ENCODE data around the gene LILRA2.
"Not testable (repeated sequence)": the region's sequence is repeated elsewhere in the genome, so short reads cannot be mapped to it uniquely, and the experiment has no call there.

The LILRA2 gene

DNA sequence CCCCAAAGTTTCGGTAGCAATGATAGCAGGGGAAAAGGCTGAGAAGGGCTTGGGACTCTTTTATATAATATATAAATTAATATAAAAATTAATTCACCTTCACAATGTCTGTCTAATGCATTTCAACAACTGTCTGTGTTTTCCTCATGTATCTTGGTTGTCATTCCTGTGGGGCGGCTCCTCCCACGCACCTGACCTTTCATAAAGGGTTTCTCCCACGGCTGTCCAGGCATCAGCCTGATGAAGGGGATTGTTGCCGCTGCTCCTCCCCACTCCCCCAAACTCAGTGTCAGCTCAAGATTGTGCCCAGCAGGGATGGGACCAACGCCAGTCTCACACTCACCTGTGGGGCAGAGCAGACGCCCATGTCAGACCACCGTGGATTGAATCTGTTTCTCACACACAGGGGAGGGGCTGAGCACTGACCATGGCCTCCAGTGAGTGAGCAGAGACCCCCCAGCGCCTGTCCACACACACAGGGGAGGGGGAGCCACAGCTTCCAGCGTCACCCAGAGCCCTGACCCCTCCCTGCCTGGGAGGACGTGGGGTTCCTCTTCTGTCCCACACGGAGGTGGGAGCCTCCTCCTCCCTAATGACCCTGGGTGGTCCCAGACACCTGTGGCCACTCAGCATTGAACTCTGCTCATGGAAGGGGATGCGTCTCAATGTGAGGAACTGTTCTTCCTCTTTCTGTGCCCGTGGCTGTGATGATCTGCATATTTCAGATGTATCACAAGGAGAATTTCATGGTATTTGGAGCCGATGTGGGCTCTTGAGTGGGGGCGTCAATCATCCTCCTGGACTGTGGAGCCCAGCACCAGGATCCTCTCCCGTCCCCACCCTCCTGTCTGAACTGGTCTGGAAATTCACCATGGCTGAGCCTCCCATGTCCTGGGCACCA lies 1.6 kb upstream of the LILRA2 start:
- DNase-seq (ENCODE audit: low read depth in 2 of 2): not testable (repeated sequence)

GRCh38 chr19:54572696-54573311 lies 786 bp upstream of the LILRA2 start:
- DNase-seq (ENCODE audit: low read depth in 2 of 2): no peak

DNA sequence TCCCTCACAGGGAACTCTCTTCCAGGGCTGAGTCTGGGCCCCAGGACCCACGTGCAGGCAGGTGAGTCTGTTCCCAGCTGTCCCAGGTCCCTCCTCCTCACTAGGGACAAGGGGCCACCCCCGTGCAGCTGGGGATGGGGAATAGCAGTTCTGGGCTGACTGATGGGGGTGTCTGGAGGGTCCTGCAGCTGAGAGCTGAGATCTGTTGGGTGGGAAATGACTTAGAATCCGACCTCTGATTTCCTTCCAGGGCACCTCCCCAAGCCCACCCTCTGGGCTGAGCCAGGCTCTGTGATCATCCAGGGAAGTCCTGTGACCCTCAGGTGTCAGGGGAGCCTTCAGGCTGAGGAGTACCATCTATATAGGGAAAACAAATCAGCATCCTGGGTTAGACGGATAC lies 461 bp downstream of the LILRA2 start:
- no peak for DNase-seq (ENCODE audit: low read depth in 2 of 2)

DNA sequence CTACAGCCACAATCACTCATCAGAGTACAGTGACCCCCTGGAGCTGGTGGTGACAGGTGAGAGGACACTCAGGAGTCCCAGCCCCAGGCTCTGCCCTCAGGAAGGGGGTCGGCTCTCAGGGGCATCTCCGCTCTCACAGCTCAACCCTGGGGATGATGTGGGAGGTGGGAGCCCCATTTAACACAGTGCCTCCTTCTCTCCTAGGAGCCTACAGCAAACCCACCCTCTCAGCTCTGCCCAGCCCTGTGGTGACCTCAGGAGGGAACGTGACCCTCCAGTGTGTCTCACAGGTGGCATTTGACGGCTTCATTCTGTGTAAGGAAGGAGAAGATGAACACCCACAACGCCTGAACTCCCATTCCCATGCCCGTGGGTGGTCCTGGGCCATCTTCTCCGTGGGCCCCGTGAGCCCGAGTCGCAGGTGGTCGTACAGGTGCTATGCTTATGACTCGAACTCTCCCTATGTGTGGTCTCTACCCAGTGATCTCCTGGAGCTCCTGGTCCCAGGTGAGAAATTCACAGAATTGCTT lies 1.0 kb downstream of the LILRA2 start:
- DNase-seq (ENCODE audit: low read depth in 2 of 2): no peak

DNA sequence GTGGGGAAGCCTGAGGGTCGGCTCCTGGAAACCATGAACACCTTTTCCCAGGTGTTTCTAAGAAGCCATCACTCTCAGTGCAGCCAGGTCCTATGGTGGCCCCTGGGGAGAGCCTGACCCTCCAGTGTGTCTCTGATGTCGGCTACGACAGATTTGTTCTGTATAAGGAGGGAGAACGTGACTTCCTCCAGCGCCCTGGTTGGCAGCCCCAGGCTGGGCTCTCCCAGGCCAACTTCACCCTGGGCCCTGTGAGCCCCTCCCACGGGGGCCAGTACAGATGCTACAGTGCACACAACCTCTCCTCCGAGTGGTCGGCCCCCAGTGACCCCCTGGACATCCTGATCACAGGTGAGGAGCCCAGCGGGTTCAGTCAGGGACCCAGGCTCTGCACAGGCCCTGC lies 1.6 kb downstream of the LILRA2 start:
- DNase-seq (ENCODE audit: low read depth in 2 of 2): not testable (repeated sequence)

- DNase-seq (ENCODE audit: low read depth in 2 of 2): no peak
Observed at GRCh38 chr19:54576411-54576976, 2.9 kb downstream of the LILRA2 start.

DNA sequence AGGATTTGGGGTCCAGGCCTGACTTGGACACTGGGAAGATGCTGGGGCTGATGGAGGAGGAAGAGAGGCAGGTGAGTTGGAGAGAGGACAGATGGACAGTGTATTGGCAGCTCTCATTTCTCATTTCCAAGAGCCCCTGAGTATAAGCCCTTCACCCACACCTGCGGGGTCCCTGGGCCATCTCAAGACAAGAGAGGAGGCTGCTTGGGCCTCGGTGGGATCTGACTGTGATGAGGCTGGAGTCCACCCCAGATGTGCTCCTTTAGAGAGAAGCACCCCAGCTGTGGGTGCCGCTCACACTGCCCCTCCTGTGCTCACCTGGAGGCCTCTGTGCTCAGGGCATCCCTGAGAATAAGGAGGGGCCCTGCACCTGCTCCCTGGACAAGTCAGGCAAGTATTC lies 3.7 kb downstream of the LILRA2 start:
- no peak for DNase-seq (ENCODE audit: low read depth in 2 of 2)

DNA sequence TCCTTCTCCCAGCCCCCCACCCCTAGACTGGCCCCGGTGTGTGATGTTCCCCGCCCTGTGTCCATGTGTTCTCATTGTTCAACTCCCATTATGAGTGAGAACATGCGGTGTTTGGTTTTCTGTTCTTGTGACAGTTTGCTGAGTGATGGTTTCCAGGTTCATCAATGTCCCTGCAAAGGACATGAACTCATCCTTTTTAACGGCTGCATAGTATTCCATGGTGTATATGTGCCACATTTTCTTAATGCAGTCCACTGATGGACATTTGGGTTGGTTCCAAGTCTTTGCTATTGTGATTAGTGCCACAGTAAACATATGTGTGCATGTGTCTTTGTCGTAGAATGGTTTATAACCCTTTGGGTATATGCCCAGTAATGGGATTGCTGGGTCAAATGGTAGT lies 4.7 kb downstream of the LILRA2 start:
- DNase-seq (ENCODE audit: low read depth in 2 of 2): not testable (repeated sequence)

DNA sequence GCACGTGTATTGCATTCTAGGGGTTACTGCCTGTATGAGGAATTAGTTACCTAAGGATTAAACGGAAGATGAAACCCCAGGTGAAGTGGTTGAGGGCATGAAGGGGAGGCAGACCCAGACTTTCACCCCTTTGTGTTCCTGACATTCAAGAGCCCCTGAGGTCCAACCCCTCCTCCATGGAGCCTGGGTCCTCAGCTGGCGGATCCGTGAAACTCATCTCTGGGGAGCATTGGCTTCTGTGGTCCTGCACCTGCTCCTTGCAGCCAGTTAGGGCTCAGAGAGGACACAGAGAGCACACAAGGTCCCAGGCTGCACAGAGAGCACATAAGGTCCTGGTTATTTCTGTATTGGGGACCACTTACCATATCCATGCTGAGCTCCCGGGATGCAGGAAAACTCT lies 12.8 kb downstream of the LILRA2 start:
- DNase-seq (ENCODE audit: low read depth in 2 of 2): no peak

DNA sequence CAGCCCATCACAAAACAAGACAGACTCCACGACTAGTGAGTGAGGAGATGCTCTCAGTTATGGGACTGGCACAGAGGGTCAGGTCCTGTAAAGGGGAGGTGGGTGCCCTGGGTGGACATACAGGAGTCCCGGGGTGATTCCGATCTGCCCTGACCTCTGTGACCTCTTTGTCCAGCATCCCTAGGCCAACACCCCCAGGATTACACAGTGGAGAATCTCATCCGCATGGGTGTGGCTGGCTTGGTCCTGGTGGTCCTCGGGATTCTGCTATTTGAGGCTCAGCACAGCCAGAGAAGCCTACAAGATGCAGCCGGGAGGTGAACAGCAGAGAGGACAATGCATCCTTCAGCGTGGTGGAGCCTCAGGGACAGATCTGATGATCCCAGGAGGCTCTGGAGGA lies 13.4 kb downstream of the LILRA2 start:
- DNase-seq (ENCODE audit: low read depth in 2 of 2): no peak

GRCh38 chr19:54593445-54593844 lies 19.9 kb downstream of the LILRA2 start, which contains the start of gene LILRA1:
Gene LILRA1, plus strand, starts transcription at chr19:54593632. Its CDS starts 613 bp downstream, at chr19:54594245.
- not testable (repeated sequence) for DNase-seq (ENCODE audit: low read depth in 2 of 2)

GRCh38 chr19:54593931-54594626 lies 20.5 kb downstream of the LILRA2 start:
- DNase-seq (ENCODE audit: low read depth in 2 of 2): not testable (repeated sequence)

DNA sequence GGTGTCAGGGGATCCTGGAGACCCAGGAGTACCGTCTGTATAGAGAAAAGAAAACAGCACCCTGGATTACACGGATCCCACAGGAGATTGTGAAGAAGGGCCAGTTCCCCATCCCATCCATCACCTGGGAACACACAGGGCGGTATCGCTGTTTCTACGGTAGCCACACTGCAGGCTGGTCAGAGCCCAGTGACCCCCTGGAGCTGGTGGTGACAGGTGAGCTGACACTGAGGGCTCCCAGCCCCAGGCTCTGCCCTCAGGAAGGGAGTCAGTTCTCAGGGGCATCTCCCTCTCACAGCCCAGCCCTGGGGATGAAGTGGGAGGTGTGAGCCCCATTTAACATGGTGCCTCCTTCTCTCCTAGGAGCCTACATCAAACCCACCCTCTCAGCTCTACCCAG lies 21.1 kb downstream of the LILRA2 start:
- no peak for DNase-seq (ENCODE audit: low read depth in 2 of 2)

GRCh38 chr19:54595680-54596436 lies 22.3 kb downstream of the LILRA2 start:
- not testable (repeated sequence) for DNase-seq (ENCODE audit: low read depth in 2 of 2)

- DNase-seq (ENCODE audit: low read depth in 2 of 2): no peak
Observed at GRCh38 chr19:54600212-54600611, 26.6 kb downstream of the LILRA2 start.

- DNase-seq (ENCODE audit: low read depth in 2 of 2): no peak
Observed at GRCh38 chr19:54606230-54606629, 32.6 kb downstream of the LILRA2 start.

- DNase-seq (ENCODE audit: low read depth in 2 of 2): no peak
Observed at GRCh38 chr19:54606891-54607784, 33.5 kb downstream of the LILRA2 start.

- DNase-seq (ENCODE audit: low read depth in 2 of 2): no peak
Observed at GRCh38 chr19:54607785-54608150, 34.2 kb downstream of the LILRA2 start.

DNA sequence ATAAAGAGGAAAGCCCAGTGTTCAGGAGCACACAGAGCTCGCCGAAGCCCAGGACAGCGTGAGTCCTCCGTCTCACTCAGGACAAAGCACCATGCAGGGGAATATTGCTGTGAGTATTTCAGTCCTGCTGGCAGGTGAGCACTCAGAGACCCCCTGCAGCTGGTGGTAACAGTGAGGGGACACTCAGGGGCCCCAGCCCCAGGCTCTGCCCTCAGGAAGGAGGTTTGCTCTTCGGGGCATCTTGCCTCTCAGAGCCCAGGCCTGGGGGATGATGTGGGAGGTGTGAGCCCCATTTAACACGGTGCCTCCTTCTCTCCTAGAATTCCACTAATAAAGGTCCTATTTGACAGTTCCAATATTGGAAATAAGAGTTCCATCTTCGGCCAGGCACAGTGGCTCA lies 34.6 kb downstream of the LILRA2 start:
- DNase-seq (ENCODE audit: low read depth in 2 of 2): no peak

GRCh38 chr19:54608792-54609191 lies 35.2 kb downstream of the LILRA2 start:
- DNase-seq (ENCODE audit: low read depth in 2 of 2): no peak

All from activated CD4-positive, alpha-beta T cell treated with anti-CD3 and anti-CD28 coated beads for 24 hours (primary cell).